Fibroblast of skin of left biceps (primary cell): ENCODE measurements around the gene EBP.
"Not testable (repeated sequence)": the region's sequence is repeated elsewhere in the genome, so short reads cannot be mapped to it uniquely, and the experiment has no call there.

ENCODE experiments used
- DNase-seq, 2 experiments: peaks; one replicate each; pipeline ENCODE4 v3.0.0-alpha.2; 2013; ENCODE audit warnings: low read depth in 2 of 2

The EBP gene

GRCh38 chrX:48523682-48524081 lies 2.1 kb downstream of the EBP start:
- DNase-seq = no peak

GRCh38 chrX:48525853-48526252 lies 4.2 kb downstream of the EBP start:
- not testable (repeated sequence) for DNase-seq

- DNase-seq = no peak
Measured at GRCh38 chrX:48530736-48531135, 9.1 kb downstream of the EBP start.

- no peak for DNase-seq
Measured at GRCh38 chrX:48531358-48531959, 9.9 kb downstream of the EBP start.

GRCh38 chrX:48532161-48532560 lies 10.6 kb downstream of the EBP start:
- no peak for DNase-seq

- no peak for DNase-seq
Measured at GRCh38 chrX:48533165-48533564, 11.6 kb downstream of the EBP start.

GRCh38 chrX:48538641-48539344 lies 17.2 kb downstream of the EBP start:
- no peak for DNase-seq

GRCh38 chrX:48539345-48540027 lies 17.9 kb downstream of the EBP start, which contains the start of gene TBC1D25:
Gene TBC1D25 (plus strand): TSS chrX:48539714. CDS start chrX:48539798, 84 bp downstream.
- DNase-seq = peak; percentile 93

GRCh38 chrX:48540028-48540375 lies 18.4 kb downstream of the EBP start:
- no peak for DNase-seq

- DNase-seq = no peak
Measured at GRCh38 chrX:48540480-48540879, 18.9 kb downstream of the EBP start.

GRCh38 chrX:48541140-48541814 lies 19.7 kb downstream of the EBP start:
- DNase-seq = no peak

GRCh38 chrX:48548871-48549270 lies 27.3 kb downstream of the EBP start:
- no peak for DNase-seq

GRCh38 chrX:48555731-48556325 lies 34.2 kb downstream of the EBP start:
- DNase-seq = not testable (repeated sequence)

GRCh38 chrX:48558271-48558670 lies 36.7 kb downstream of the EBP start:
- DNase-seq = no peak

- DNase-seq = no peak
Measured at GRCh38 chrX:48559636-48560035, 38.0 kb downstream of the EBP start.

GRCh38 chrX:48560056-48560455 lies 38.4 kb downstream of the EBP start:
- DNase-seq = no peak

- DNase-seq = no peak
Measured at GRCh38 chrX:48560681-48561080, 39.1 kb downstream of the EBP start.

- no peak for DNase-seq
Measured at GRCh38 chrX:48569958-48570357, 48.4 kb downstream of the EBP start.

- no peak for DNase-seq
Measured at GRCh38 chrX:48573690-48574269, 52.2 kb downstream of the EBP start.

GRCh38 chrX:48574270-48575266 lies 53.0 kb downstream of the EBP start, which contains the start of gene RBM3:
Gene RBM3 (plus strand): TSS chrX:48574484. CDS start chrX:48575181, 697 bp downstream.
- DNase-seq = peak; percentile 84
